Stimulated activated CD4-positive, alpha-beta T cell treated with anti-CD3 and anti-CD28 coated beads, Interleukin-2, amount 100 ng/mL, for 48 hours (primary cell): ENCODE data around the gene SLC25A12.

Source experiments
- DNase-seq, 2 donors: peaks; one replicate each; pipeline ENCODE4 v3.0.0-alpha.2; 2020

Gene SLC25A12

GRCh38 chr2:171889333-171889732 lies 4.7 kb downstream of the SLC25A12 start:
- DNase-seq, result no peak

- DNase-seq, result no peak
Observed at GRCh38 chr2:171883275-171883893, 10.7 kb downstream of the SLC25A12 start.

GRCh38 chr2:171882089-171882769 lies 11.8 kb downstream of the SLC25A12 start:
- DNase-seq, result no peak

DNA sequence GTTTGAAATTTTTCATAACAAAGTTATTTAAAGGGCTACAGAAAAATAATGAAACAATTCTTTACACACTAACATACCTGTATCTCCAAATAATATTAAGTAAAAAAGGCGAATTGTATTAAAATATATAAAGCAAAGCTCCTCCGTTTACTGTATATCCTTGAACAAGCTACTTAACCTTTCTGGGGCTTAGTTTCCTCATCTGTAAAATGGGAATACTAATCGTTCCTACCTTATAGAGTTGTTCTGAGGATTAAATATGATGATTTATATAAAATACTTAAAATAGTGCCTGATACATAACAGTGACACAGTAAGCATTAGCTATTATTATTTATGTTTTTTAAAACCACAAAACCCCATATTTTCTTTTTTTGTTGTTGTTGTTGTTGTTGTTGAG lies 13.3 kb downstream of the SLC25A12 start:
- DNase-seq, result no peak

DNA sequence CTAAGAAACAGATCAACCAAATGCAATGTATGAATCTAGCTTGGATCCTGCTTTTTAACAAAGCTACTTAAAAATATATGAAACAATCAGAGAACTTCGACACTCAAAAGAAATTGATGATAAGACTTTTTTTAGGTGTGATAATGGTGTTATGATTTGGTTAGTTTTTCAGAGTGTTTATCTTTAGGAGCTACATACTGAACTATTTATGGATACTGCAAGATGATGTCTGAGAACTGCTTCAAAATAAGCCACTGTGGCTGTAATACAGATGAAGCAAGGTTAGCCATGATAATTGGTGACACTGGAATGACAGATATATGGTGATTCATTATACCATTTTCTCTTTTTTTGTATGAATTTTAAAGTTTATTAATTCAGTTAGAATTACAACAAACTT lies 14.2 kb downstream of the SLC25A12 start:
- DNase-seq, result no peak

DNA sequence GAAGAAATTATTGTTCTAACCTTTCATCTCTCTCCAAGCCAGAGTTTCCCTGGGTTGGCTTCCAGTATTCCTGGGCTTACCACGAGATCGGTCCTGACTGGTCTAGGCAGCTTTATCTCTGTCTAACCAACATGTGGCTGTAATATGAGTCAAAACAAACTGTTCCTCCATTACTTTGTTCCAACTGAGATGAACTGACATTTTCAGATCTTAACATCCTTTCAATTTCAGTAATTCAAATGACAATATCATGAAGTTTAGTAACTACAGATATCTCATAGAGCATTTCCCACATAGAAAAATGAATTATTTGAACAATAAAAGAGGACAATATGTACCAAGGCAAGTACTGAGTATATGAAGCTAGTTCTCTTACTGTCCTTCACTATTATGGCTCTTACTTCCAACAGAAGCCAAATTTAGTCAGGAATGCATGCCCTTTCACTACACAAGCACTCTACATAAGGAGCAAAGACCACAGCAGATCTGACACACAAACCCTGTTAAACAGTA lies 15.5 kb downstream of the SLC25A12 start:
- DNase-seq, result no peak

DNA sequence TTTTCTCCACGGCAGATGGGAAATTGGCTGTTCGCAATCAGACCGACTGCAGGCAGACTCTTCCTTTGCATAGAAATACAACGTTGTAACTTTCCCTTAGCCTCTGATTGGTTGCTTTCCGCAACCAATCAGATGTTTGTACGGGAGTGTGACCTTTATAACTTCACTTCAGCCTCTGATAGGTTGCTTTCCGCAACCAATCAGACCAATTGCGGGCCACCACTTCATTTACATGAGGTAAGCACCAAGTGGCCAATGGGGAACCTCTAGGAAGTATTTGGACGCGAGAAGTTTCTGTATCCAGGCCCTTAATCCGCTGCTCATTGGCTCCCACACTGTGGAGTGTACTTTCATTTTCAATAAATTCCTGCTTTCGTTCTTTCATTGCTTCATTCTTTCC lies 19.1 kb downstream of the SLC25A12 start:
- no peak for DNase-seq

- no peak for DNase-seq
Observed at GRCh38 chr2:171874517-171874916, 19.5 kb downstream of the SLC25A12 start.

GRCh38 chr2:171864357-171864985 lies 29.6 kb downstream of the SLC25A12 start:
- no peak for DNase-seq

- DNase-seq, result no peak
Observed at GRCh38 chr2:171862501-171862900, 31.5 kb downstream of the SLC25A12 start.

- DNase-seq, result no peak
Observed at GRCh38 chr2:171858397-171858958, 35.6 kb downstream of the SLC25A12 start.

GRCh38 chr2:171855401-171855800 lies 38.6 kb downstream of the SLC25A12 start:
- DNase-seq, result no peak

DNA sequence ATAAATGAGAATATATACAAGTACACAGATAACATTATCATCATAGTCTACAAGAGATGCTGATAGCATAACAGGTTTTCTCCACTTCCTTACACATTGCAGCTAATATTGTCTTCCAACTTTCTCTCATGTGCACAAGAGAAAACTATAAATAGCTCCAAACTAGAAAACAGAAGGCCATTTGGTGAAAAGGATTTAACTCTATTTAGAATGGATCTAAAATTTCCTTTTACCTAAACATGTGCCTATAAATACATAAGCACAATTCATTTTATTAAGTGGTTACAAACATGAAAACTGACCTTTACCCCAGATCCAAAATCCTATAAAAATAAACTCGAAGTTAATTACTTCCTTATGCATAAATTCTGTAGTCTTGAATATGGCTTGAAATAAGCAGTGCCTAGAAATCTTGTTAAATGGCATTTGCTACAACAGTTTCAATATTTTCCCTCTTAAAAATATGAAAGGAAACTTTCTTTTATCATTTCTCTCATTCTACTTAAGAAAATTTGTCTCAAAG lies 41.6 kb downstream of the SLC25A12 start:
- no peak for DNase-seq

- DNase-seq, result no peak
Observed at GRCh38 chr2:171847627-171848026, 46.4 kb downstream of the SLC25A12 start.

GRCh38 chr2:171846894-171847293 lies 47.1 kb downstream of the SLC25A12 start:
- no peak for DNase-seq

DNA sequence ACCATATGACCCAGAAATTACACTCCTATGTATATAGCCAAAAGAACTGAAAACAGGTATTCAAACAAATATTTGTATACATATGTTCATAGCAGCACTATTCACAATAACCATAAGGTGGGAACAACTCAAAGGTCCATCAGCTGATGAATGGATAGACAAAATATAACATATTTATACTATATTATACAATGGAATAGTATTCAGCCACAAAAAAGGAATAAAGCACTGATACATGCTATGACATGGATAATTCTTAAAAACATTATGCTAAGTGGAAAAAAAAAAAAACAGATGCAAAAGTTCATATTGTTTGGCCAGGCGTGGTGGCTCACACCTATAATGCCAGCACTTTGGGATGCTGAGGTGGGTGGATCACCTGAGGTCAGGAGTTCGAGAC lies 52.0 kb downstream of the SLC25A12 start:
- DNase-seq, result no peak

DNA sequence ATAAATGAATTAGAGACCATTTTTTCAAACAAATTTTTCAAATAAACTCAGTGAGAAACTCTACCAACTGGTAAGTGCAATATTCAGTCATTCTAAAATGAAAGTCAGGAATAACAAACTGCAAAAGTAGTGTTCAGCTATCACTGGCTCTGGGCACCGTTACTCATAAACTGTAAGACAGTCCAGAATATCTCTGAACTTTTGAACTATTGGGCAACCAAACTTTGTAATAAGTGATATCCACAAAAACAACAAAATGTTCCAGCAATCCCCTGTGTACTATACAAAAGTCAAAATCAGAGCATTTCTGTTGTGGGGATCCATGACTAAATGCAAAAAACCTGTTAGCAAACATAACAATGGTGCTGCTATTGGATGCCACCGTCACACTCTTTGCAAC lies 56.3 kb downstream of the SLC25A12 start:
- no peak for DNase-seq

DNA sequence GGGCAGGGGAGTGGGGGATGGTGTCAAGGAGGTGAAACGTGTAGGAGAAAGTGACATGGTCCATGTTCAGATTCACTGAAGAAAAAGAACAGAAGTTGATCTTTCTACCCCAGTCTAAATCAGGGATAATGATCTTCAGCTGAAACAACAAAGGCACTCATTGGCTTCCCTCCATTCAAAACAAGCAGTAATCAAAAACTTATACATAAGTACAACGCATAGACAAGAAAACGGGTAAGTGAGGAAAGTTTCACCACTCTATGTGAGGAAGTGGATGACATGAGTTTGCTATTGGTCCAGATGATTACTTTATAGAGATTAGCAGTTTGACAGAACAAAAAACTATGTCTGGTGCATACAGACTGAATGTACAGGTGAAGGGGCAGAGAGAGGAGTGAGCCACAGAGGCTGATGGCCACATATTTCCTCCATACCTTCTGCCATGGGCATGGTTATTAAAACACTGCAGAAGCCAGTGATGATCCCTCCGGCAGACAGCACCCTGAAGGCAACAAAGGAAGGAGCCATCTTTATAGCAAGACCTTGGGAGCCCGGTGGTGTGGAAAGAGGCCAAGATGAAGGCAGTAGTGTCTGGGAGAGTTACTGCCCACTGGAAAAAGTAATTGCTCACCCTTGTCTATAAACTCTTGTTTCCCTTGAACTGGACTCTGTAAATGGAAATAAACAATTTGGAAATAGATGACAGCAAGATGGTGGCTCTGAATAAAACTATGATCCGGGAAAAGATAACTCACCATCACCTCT lies 57.7 kb downstream of the SLC25A12 start:
- DNase-seq, result no peak

DNA sequence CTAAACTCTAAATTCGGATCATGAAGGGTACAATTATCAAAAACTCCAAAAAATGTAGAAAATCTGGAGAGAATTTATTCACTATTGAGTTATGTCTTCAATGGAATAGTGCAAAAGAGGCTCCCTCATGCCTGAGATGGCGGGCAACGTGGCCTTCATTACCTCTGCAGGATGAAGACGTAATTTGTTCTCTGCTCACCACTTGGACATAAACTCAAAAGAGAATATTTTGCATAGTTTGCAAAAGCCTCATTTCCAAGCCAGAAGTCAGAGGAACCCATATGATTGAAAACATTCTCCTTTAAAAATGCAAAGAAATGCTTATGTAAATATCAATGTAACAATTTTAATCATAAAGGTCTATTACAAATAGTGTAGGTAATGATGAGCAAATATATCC lies 58.7 kb downstream of the SLC25A12 start:
- no peak for DNase-seq

DNA sequence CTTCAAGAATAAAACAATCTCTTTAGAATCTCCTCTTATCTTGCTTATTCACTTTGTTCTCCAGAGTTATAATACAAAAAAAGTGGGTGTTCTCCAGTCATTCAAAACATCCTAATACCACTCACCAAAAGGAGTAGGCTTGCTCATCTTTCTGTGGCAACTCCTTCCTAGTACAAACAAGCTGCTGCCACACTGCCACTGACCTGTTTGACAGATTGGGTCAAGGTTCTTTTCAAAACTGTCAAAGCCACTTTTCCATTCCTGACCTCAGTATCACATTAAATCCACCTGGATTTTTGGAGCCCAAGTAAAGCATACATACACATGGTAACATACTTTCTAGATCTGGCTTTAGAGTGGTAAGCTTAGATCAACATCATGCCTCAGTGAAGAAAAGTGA lies 59.8 kb downstream of the SLC25A12 start:
- no peak for DNase-seq

GRCh38 chr2:171832489-171832888 lies 61.6 kb downstream of the SLC25A12 start:
- DNase-seq, result no peak

DNA sequence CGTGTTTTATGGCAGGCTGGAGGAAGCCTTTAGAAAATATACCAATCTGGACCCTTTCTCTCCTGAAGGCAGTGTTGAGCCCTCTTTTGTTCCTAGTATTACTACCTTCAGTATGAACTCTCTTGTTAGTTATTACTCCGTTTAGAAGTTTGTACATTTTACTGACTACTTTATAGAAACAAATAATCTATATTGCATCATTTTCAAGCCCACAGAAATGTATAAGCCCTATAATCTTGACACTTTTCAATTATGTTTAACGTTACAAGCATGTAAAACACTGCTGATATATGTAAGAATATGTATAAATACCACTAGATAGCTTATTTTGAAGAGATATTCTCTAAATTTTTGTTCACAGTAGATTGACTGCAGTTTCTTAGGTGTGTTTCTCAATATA lies 64.0 kb downstream of the SLC25A12 start:
- DNase-seq, result no peak

DNA sequence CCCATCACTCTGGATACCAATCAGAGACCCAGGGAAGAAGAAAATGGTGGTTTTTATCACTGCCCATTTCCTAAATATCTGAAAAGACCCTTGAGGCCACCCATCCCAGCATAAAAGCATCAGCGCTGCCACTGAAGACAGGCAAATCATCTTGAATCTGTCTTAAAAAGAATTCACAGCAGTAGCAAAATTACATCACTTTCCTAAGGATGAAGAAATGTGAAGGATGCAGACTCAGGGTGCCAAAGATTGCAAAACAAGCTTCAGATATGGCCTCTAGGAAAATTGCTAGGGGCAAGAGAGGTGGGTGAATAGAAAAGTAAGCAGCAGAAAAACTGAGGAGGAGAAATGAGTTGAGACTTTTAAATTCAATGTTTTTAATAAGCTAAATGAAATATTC lies 70.0 kb downstream of the SLC25A12 start:
- DNase-seq, result no peak
